RWPE1 (cell line): Measurements from ENCODE around the gene CCDC38.

ENCODE experiments used
- CTCF ChIA-PET: fragments of 350-600 bp; sonication (Branson Sonifier 250); formaldehyde crosslinking; extraction: SDS; loops from one replicate; lab custom pipeline; 2021; lab: Yijun Ruan, JAX
- POLR2A ChIA-PET: fragments of 400-600 bp; formaldehyde crosslinking; extraction: SDS; loops from one replicate; lab custom pipeline; 2020; ENCODE audit warnings: antibody characterized with exemption; ENCODE audit not compliant: low non-redundant PET; lab: Yijun Ruan, JAX
- DNase-seq: peaks from one replicate; pipeline ENCODE4 v3.0.0; 2012; ENCODE audit warnings: low spot score
- H3K27ac ChIP-seq: fragments of 450-650 bp; 2 replicates; pipeline ENCODE4 v1.5.1; 2017
- CTCF ChIP-seq: fragments of 450-650 bp; conservative IDR thresholded peaks from 2 replicates; pipeline ENCODE4 v1.5.1; 2017; ENCODE audit warnings: low read depth, mild to moderate bottlenecking

Gene CCDC38

GRCh38 chr12:95882080-95882479 is 60.3 kb downstream of the CCDC38 start:
- H3K27ac ChIP-seq, result no peak overlapping the region
- no peak for TF ChIP-seq CTCF
- ChIA-PET POLR2A (no interaction called here), CTCF (no interaction called here)
- no peak for DNase-seq

GRCh38 chr12:95881331-95881955 is 61.0 kb downstream of the CCDC38 start:
- no peak for DNase-seq
- CTCF ChIA-PET, result no interaction called here
- POLR2A ChIA-PET, result no interaction called here
- no peak overlapping the region for H3K27ac ChIP-seq
- TF ChIP-seq CTCF, result no peak

GRCh38 chr12:95880895-95881294 is 61.5 kb downstream of the CCDC38 start:
- no peak for TF ChIP-seq CTCF
- DNase-seq, result no peak
- ChIA-PET CTCF (no interaction called here), POLR2A (no interaction called here)
- no peak overlapping the region for H3K27ac ChIP-seq

- no peak for TF ChIP-seq CTCF
- CTCF ChIA-PET, result interaction anchor here (1.0 to 1.5 kb wide), 2 partner anchors 13 to 41 kb away, joined by 3 to 4 read pairs; no protein-coding TSS in a partner anchor
- no peak overlapping the region for H3K27ac ChIP-seq
- no peak for DNase-seq
- POLR2A ChIA-PET, result no interaction called here
Observed at GRCh38 chr12:95877622-95878021, 64.8 kb downstream of the CCDC38 start.

GRCh38 chr12:95874452-95874851 is 68.0 kb downstream of the CCDC38 start:
- POLR2A ChIA-PET, result no interaction called here

GRCh38 chr12:95870897-95871296 is 71.5 kb downstream of the CCDC38 start:
- CTCF ChIA-PET, result interaction anchor here (0.6 kb wide), 1 partner anchor 91 kb away, joined by 4 read pairs; no protein-coding TSS in a partner anchor
- POLR2A ChIA-PET, result no interaction called here

More at GRCh38 chr12:95874452-95874851, 68.0 kb downstream of the CCDC38 start:
- no peak overlapping the region for H3K27ac ChIP-seq
- TF ChIP-seq CTCF, result no peak
- CTCF ChIA-PET, result no interaction called here
- DNase-seq, result no peak

More at GRCh38 chr12:95870897-95871296, 71.5 kb downstream of the CCDC38 start:
- no peak for DNase-seq
- H3K27ac ChIP-seq, result no peak overlapping the region
- TF ChIP-seq CTCF, result no peak
